Calu3 (cell line): ENCODE measurements around the gene IL13. TPM values are rescaled to one million over a fixed set of nuclear protein-coding genes. Genes with fewer than 3 reads are reported as not detected.

Experiments used
- BruUV-seq: library from RNA; stranded (reverse); fragments of 400-500 nt; replicated peaks from 2 replicates; lab custom pipeline; 2021; lab: Mats Ljungman, UMichigan
- CTCF ChIA-PET: fragments of 300-600 bp; sonication (Branson Sonifier 250); formaldehyde crosslinking; loops from one replicate; lab custom pipeline; 2022; ENCODE audit warnings: antibody characterized with exemption; lab: Charles Lee
- DNase-seq: peaks from one replicate; pipeline ENCODE4 v3.0.0; 2022
- H3K27ac Mint-ChIP-seq: one replicate; pipeline ENCODE4 v1.8.0; 2022; ENCODE audit warnings: mixed read lengths; ENCODE audit not compliant: unreplicated experiment
- H3K27me3 Mint-ChIP-seq: one replicate; pipeline ENCODE4 v1.8.0; 2022; ENCODE audit warnings: mixed read lengths; ENCODE audit not compliant: unreplicated experiment
- H3K36me3 Mint-ChIP-seq: one replicate; pipeline ENCODE4 v1.8.0; 2022; ENCODE audit warnings: mild to moderate bottlenecking, moderate library complexity, mixed read lengths; ENCODE audit not compliant: insufficient read depth, unreplicated experiment
- H3K4me1 Mint-ChIP-seq: one replicate; pipeline ENCODE4 v1.8.0; 2022; ENCODE audit warnings: mild to moderate bottlenecking, low read depth, mixed read lengths; ENCODE audit not compliant: unreplicated experiment
- H3K4me3 Mint-ChIP-seq: one replicate; pipeline ENCODE4 v1.8.0; 2022; ENCODE audit warnings: mild to moderate bottlenecking, low read depth, moderate library complexity, mixed read lengths; ENCODE audit not compliant: unreplicated experiment
- H3K9me3 Mint-ChIP-seq: one replicate; pipeline ENCODE4 v1.8.0; 2022; ENCODE audit warnings: low read depth, mixed read lengths; ENCODE audit not compliant: unreplicated experiment
- CTCF ChIP-seq: fragments of 200-600 bp; IDR thresholded peaks from one replicate; pipeline ENCODE4 v1.8.0; 2022; ENCODE audit warnings: antibody characterized with exemption; ENCODE audit not compliant: unreplicated experiment
- intact Hi-C: fragments of 100-400 bp; cut with micrococcal nuclease; formaldehyde crosslinking; loops from one replicate; pipeline ENCODE4 v1.10.0; 2022; ENCODE audit not compliant: unreplicated experiment
- total RNA-seq: library from RNA; stranded (reverse); gene quantifications from 2 replicates; pipeline ENCODE4 v1.2.3, GENCODE V29; 2022

IL13 gene
- total RNA-seq, 1 experiment from 2014 or later, result not detected

- H3K27me3 Mint-ChIP-seq, result peaks cover 20% of the 10 kb centered on the region
- no peak for TF ChIP-seq CTCF
- DNase-seq, result no peak
- no peaks in the 10 kb centered on the region for H3K9me3 Mint-ChIP-seq
- no peak overlapping the region for H3K27ac Mint-ChIP-seq
- no TSS peak for BruUV-seq
- intact Hi-C loops, result no loop called here
- no peak overlapping the region for H3K4me3 Mint-ChIP-seq
- CTCF ChIA-PET, result interaction anchor here (0.6 kb wide), 1 partner anchor 158 kb away, joined by 4 read pairs; no protein-coding TSS in a partner anchor
- no peaks in the 10 kb centered on the region for H3K36me3 Mint-ChIP-seq
- peaks cover 8% of the 10 kb centered on the region for H3K4me1 Mint-ChIP-seq
Measured at GRCh38 chr5:132659598-132660493, 1.9 kb downstream of the IL13 start.

DNA sequence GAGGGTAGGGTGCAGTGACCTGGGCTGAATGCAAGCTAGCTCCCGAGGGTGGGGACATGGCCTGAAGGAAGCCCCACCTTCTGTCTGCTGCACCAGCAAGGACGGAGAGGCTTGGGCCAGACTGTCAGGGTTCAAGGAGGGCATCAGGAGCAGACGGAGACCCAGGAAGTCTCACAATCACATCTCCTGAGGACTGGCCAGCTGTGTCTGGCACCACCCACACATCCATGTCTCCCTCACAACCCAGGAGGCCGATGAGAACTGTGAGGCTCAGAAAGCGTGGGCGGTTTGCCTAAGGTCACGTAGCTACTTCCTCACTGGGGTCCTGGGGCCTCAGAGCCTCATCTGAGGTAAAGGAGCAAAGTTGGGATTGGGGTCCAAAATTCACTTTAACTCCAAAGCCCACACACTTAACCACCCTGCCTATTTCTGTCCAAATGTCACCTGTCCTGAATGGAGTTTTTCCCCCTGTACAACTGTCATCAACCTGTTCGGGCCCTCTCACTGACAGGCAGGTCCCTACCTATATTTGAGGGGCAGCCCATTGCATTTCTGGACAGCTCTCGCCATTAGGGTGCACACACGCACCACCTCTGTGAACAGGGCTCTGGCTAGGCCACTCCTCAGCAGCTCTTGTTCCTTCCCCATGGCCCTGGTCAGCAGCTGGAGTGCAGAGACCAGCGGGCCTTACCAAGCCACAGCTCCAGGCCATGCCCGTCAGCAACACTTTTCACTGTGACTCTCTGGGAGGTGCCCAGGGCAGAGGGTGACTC is 3.4 kb downstream of the IL13 start:
- BruUV-seq, result no TSS peak
- DNase-seq, result no peak
- CTCF ChIA-PET, result interaction anchor here (0.6 to 1.5 kb wide), 2 partner anchors 16 to 1983 kb away, joined by 3 to 4 read pairs; no protein-coding TSS in a partner anchor
- Mint-ChIP-seq H3K27ac (no peak overlapping the region), H3K4me1 (peaks cover 8% of the 10 kb centered on the region), H3K4me3 (no peak overlapping the region), H3K27me3 (peaks cover 14% of the 10 kb centered on the region), H3K9me3 (no peaks in the 10 kb centered on the region), H3K36me3 (no peaks in the 10 kb centered on the region)
- intact Hi-C loops, result no loop called here
- TF ChIP-seq CTCF, result no peak

DNA sequence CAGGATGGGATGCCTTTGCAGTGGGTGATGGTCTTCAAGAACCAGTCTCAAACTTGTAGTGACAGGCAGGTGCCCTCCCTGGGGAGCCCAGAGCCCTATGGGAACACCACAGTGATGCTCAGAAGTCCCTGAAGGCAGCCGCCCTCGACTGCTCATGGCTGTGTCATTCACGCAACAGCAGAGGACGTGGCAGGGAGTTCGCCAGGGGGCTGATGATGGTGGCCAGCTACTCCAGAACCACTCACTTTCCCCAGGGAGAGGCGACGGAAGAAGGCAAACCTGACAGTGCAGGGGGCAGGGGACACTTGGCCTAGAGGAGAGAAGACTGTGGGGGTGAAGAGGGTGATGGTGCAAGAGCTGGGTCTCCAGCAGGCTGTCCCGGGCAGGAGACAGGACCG is 4.0 kb downstream of the IL13 start:
- no peak for DNase-seq
- no TSS peak for BruUV-seq
- no peaks in the 10 kb centered on the region for H3K9me3 Mint-ChIP-seq
- TF ChIP-seq CTCF, result no peak
- H3K36me3 Mint-ChIP-seq, result no peaks in the 10 kb centered on the region
- peaks cover 8% of the 10 kb centered on the region for H3K27me3 Mint-ChIP-seq
- H3K27ac Mint-ChIP-seq, result no peak overlapping the region
- H3K4me1 Mint-ChIP-seq, result peaks cover 8% of the 10 kb centered on the region
- CTCF ChIA-PET, result interaction anchor here (0.6 to 1.5 kb wide), 2 partner anchors 15 to 1982 kb away, joined by 3 to 4 read pairs; no protein-coding TSS in a partner anchor
- H3K4me3 Mint-ChIP-seq, result no peak overlapping the region
- intact Hi-C loops, result no loop called here

DNA sequence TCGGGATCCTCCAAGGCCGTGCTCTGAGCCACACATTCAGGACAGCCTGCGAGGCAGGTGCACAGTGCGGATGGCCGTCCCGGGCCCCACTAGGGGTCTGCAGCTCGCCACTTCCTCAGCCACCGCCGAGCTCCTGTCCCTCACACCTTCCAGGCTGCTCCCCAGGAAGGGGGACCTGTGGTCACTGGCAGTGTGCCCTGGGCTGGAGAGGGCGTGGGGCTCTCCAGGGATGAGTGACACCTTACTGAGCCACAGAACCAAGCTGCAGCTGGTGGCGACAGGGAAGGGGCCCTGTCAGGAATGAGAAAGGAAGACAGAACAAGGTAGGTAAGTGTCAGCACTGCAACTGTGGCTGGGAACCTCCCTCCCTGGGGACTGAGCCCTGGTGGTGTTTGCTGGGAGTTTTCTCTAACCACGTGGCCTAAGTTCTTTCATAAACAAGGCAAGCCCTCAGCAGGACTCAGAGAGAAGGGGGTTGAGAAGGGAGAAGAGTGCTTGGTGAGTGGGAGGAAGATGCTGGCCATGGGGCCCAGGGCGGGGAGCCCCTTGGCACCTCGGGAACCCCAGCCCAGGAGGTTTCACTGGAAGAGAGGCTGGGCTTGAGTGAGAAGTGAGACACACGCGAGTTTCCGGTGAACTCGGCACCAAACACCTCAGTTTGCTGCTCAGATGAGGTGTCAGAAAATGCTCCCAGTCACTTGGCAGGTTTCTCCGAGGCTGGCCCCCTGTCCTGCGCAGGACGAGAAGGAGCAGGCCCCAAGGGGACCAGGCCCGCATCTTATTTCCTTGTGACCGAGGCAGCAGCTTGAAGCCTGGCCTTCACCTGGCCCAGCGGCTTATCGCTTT is 5.2 kb downstream of the IL13 start:
- CTCF ChIA-PET, result interaction anchor here (1.0 kb wide), 1 partner anchor 11 kb away, joined by 3 read pairs; no protein-coding TSS in a partner anchor
- peaks cover 8% of the 10 kb centered on the region for H3K4me1 Mint-ChIP-seq

More for the DNA sequence above, 5.2 kb downstream of the IL13 start:
- no peak for DNase-seq
- Mint-ChIP-seq H3K27ac (no peak overlapping the region), H3K27me3 (no peaks in the 10 kb centered on the region), H3K36me3 (no peaks in the 10 kb centered on the region), H3K4me3 (no peak overlapping the region), H3K9me3 (no peaks in the 10 kb centered on the region)
- no TSS peak for BruUV-seq
- intact Hi-C loops, result no loop called here
- no peak for TF ChIP-seq CTCF
